GM12873 (cell line): ENCODE results near the gene ZNF215.
A peak's percentile ranks its signal among the peaks of the same experiment; 100 is the strongest.

ENCODE experiments used
- TF ChIP-seq, protein P1 (sequence below): IDR thresholded peaks from 2 replicates; pipeline ENCODE4 v1.5.1; 2012; ENCODE audit warnings: low read depth, mild to moderate bottlenecking, moderate library complexity, low read length, control low read depth; ENCODE audit not compliant: insufficient read depth; ENCODE audit errors: missing control alignments

Gene ZNF215

DNA sequence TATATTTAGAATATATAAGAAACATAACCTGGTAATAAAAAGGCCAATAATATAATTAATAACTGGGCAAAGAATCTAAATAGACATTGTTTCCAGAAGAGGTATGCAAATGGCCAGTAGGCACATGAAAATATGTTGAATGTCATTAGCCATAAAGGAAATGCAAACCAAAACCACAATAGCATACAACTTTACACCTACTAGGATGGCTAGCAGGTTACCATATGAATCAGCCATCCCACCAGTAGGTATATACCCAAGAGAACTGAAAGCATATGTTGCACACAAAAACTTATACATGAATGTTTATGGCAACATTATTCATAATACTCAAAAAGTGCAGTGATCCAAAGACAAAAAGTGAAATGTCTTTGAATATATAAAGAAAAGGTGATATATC lies 31.2 kb upstream of the ZNF215 start:
- TF ChIP-seq, protein P1, sequence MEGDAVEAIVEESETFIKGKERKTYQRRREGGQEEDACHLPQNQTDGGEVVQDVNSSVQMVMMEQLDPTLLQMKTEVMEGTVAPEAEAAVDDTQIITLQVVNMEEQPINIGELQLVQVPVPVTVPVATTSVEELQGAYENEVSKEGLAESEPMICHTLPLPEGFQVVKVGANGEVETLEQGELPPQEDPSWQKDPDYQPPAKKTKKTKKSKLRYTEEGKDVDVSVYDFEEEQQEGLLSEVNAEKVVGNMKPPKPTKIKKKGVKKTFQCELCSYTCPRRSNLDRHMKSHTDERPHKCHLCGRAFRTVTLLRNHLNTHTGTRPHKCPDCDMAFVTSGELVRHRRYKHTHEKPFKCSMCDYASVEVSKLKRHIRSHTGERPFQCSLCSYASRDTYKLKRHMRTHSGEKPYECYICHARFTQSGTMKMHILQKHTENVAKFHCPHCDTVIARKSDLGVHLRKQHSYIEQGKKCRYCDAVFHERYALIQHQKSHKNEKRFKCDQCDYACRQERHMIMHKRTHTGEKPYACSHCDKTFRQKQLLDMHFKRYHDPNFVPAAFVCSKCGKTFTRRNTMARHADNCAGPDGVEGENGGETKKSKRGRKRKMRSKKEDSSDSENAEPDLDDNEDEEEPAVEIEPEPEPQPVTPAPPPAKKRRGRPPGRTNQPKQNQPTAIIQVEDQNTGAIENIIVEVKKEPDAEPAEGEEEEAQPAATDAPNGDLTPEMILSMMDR, result no peak

DNA sequence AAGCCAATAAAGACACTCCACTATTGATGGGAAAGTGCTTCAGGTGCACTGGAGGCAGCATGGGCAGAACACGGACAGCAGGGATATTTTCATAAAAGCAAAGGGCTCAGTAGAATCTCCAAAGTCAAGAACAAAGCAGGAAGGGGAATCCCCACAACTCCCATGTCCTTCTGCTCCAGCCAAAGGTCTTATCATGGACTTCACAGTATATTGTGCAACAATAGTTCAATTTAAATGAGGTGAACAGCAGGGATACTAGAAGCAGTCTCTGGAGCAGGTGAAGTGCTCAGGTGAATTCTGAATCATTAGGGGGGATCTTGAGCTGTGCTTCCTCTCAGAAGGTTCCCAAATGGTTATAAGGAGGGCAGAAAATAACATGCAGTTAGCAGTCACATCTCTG lies 27.3 kb upstream of the ZNF215 start:
- TF ChIP-seq, protein P1, result no peak

DNA sequence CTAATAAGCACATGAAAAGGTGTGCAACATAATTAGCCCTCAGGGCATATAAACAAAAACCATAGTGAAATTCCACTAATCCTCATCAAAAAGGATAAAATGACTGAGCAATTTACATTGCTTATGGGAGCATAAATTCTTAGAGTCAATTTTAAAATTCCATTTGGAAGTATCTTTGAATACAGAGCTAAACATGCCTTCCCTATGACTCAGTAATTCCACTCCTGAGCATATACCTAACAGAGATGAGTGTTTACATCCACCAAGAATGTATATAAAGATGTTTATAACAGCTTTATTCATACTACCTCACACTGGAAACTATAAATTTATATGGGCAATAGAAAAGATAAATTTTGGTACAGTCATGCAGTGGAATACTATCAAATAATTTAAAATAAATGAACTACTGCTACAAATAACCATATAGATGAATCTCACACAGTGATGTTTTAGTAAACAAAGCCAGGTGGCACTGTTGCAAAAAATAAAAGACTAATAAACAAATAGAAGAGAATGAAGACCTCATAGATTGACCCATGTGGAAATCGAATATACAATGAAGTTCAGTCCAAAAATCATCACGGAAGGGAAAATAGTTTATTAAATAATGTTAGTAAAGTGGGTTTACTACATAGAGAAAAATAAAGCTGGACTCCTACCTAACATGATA lies 25.8 kb upstream of the ZNF215 start:
- TF ChIP-seq, protein P1, result peak; percentile 11

DNA sequence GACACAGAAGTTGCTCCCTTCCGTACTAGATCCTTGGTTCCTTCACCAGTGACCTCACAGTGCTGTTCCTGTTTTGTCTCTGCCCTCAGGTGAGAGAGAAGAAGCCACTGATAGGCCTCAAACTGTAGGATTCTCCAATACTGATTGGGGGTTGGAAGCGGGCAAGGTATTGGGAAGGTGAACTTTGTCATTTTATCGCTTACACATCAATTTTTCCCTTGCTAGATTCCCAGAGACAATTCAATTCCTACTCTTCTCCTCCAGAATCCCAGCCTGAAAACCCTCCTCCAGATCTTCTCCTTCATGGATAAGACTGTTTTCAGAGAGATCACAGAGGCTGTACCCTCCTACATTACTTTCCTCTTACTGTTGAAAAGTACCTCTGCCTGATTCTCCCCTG lies 14.8 kb upstream of the ZNF215 start:
- TF ChIP-seq, protein P1, result no peak

DNA sequence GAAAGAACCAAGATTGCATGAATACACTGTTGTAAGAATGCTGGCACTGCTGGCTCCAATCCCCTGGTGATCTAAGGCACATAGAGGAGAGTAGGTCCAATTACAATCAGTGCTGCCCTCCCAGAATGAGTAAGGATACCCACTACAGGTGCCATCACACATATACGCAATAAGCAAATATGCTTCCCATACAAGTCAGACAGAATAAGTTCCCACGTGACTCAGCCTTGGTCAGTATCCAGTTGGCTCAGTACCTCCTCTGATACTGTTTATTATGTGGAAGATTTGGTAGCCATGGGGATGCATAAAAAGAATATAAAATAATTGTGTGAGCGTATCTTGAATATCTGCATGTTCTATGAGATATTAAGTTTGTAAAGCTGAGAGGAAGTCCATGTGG lies 14.3 kb upstream of the ZNF215 start:
- TF ChIP-seq, protein P1, result no peak

DNA sequence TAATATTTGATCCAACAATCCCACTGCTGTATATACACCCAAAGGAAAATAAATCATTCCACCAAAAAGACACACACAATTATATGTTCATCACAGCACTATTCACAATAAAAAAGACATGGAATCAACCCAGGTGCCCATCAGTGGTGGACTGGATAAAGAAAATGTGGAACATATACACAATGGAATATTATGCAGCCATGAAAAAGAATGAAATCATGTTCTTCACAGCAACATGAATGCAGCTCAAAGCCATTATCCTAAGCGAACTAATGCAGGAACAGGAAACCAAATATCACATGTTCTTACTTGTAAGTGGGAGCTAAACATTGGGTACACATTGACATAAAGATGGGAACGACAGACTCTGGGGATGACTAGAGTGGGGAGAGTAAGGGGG lies 6.5 kb upstream of the ZNF215 start:
- TF ChIP-seq, protein P1, result no peak

DNA sequence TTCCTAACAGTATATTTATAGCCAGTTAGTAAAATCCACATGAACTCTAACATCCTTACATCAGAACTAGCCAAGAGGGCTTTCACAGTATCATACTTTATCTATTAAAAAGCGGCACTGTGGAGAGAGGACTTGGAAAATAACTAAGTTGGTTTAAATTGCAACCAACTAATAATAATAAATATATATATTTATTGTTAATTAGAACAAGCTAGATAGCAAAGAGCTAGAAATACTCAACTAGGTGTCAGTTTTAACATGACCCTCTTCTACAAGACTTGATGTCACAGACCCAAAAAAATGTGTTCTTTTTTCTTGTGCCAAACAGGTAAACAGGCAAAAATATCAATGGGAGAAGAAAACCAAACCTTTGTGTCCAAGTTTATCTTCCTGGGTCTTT lies 5.5 kb upstream of the ZNF215 start, which contains the start of gene OR2D3:
Gene OR2D3, plus strand, starts transcription at position 301 of the 400 bp plus-strand sequence. Its CDS starts 0 bp downstream, at position 301.
- TF ChIP-seq, protein P1, result no peak
